Measurements from ENCODE around the gene GALNT13. TPM values are rescaled to one million over a fixed set of nuclear protein-coding genes. Genes with fewer than 3 reads are reported as not detected.

Gene GALNT13
- total RNA-seq, 1 experiment from 2014 or later = not detected

- no peak for DNase-seq
- Histone ChIP-seq H3K4me1 (no peaks in the 10 kb centered on the region), H3K27me3 (replicated peaks; ENCODE audit: control insufficient read depth, insufficient read depth, low read length) (no peaks in the 10 kb centered on the region), H3K4me3 (ENCODE audit: low read depth, low read length) (no peak overlapping the region), H3K36me3 (ENCODE audit: control insufficient read depth, insufficient read depth, low read length) (no peaks in the 10 kb centered on the region), H3K9me3 (no peaks in the 10 kb centered on the region)
- Mint-ChIP-seq H3K4me3 (ENCODE audit: unreplicated experiment) (no peak overlapping the region), H3K27me3 (ENCODE audit: insufficient read depth, unreplicated experiment) (no peaks in the 10 kb centered on the region), H3K27ac (ENCODE audit: unreplicated experiment) (no peak overlapping the region), H3K4me1 (ENCODE audit: low read depth, unreplicated experiment) (no peaks in the 10 kb centered on the region), H3K9me3 (ENCODE audit: unreplicated experiment) (no peaks in the 10 kb centered on the region), H3K36me3 (ENCODE audit: insufficient read depth, unreplicated experiment) (no peaks in the 10 kb centered on the region)
- intact Hi-C loops (cut with micrococcal nuclease; ENCODE audit: unreplicated experiment) = no loop called here
- ChIA-PET CTCF (no interaction called here), POLR2A (no interaction called here)
- no TSS peak for BruUV-seq (replicated peaks)
- no peak for TF ChIP-seq CTCF (IDR thresholded peaks at IDR 0.05; ENCODE audit: insufficient read depth in 1 of 2, low read depth in 1 of 2, low read length in 1 of 2, severe bottlenecking in 1 of 2, unreplicated experiment in 1 of 2)
These were observed 262.1 kb downstream of the GALNT13 start for GRCh38 chr2:154133823-154134222.

- H3K4me3 Mint-ChIP-seq (ENCODE audit: unreplicated experiment) = no peak overlapping the region
- no peaks in the 10 kb centered on the region for H3K4me1 Mint-ChIP-seq (ENCODE audit: low read depth, unreplicated experiment)
- H3K36me3 Mint-ChIP-seq (ENCODE audit: insufficient read depth, unreplicated experiment) = no peaks in the 10 kb centered on the region
- H3K36me3 ChIP-seq (ENCODE audit: control insufficient read depth, insufficient read depth, low read length) = no peaks in the 10 kb centered on the region
- no peak overlapping the region for H3K4me3 ChIP-seq (ENCODE audit: low read depth, low read length)
- no peak for TF ChIP-seq CTCF (IDR thresholded peaks at IDR 0.05; ENCODE audit: insufficient read depth in 1 of 2, low read depth in 1 of 2, low read length in 1 of 2, severe bottlenecking in 1 of 2, unreplicated experiment in 1 of 2)
- no peaks in the 10 kb centered on the region for H3K27me3 ChIP-seq (replicated peaks; ENCODE audit: control insufficient read depth, insufficient read depth, low read length)
- H3K4me1 ChIP-seq = no peaks in the 10 kb centered on the region
- POLR2A ChIA-PET = no interaction called here
- CTCF ChIA-PET = no interaction called here
- intact Hi-C loops (cut with micrococcal nuclease; ENCODE audit: unreplicated experiment) = no loop called here
- no peaks in the 10 kb centered on the region for H3K9me3 ChIP-seq
- DNase-seq = no peak
- no TSS peak for BruUV-seq (replicated peaks)
- no peaks in the 10 kb centered on the region for H3K9me3 Mint-ChIP-seq (ENCODE audit: unreplicated experiment)
- H3K27me3 Mint-ChIP-seq (ENCODE audit: insufficient read depth, unreplicated experiment) = no peaks in the 10 kb centered on the region
- H3K27ac Mint-ChIP-seq (ENCODE audit: unreplicated experiment) = no peak overlapping the region
These were observed 268.7 kb downstream of the GALNT13 start for GRCh38 chr2:154140249-154141025.

- no peak overlapping the region for H3K4me3 ChIP-seq (ENCODE audit: low read depth, low read length)
- BruUV-seq (replicated peaks) = no TSS peak
- no peaks in the 10 kb centered on the region for H3K4me1 Mint-ChIP-seq (ENCODE audit: low read depth, unreplicated experiment)
- H3K36me3 ChIP-seq (ENCODE audit: control insufficient read depth, insufficient read depth, low read length) = no peaks in the 10 kb centered on the region
- H3K9me3 Mint-ChIP-seq (ENCODE audit: unreplicated experiment) = no peaks in the 10 kb centered on the region
- H3K4me1 ChIP-seq = no peaks in the 10 kb centered on the region
- CTCF ChIA-PET = no interaction called here
- no peak overlapping the region for H3K27ac Mint-ChIP-seq (ENCODE audit: unreplicated experiment)
- H3K36me3 Mint-ChIP-seq (ENCODE audit: insufficient read depth, unreplicated experiment) = no peaks in the 10 kb centered on the region
- intact Hi-C loops (cut with micrococcal nuclease; ENCODE audit: unreplicated experiment) = no loop called here
- H3K9me3 ChIP-seq = 0 out of 2 replicates have a peak, but pooled peaks cover 2% of the 10 kb centered on the region
- POLR2A ChIA-PET = no interaction called here
- no peak for TF ChIP-seq CTCF (IDR thresholded peaks at IDR 0.05; ENCODE audit: insufficient read depth in 1 of 2, low read depth in 1 of 2, low read length in 1 of 2, severe bottlenecking in 1 of 2, unreplicated experiment in 1 of 2)
- no peaks in the 10 kb centered on the region for H3K27me3 Mint-ChIP-seq (ENCODE audit: insufficient read depth, unreplicated experiment)
- no peak overlapping the region for H3K4me3 Mint-ChIP-seq (ENCODE audit: unreplicated experiment)
- DNase-seq = no peak
- no peaks in the 10 kb centered on the region for H3K27me3 ChIP-seq (replicated peaks; ENCODE audit: control insufficient read depth, insufficient read depth, low read length)
These were observed 270.8 kb downstream of the GALNT13 start for GRCh38 chr2:154142480-154142879.

Data from Caco-2 (cell line).